CD4-positive, alpha-beta memory T cell (primary cell): ENCODE results near the gene OR13A1. TPM values are rescaled to one million over a fixed set of nuclear protein-coding genes. Genes with fewer than 3 reads are reported as not detected.
"Not testable (repeated sequence)": the region's sequence is repeated elsewhere in the genome, so short reads cannot be mapped to it uniquely, and the experiment has no call there.

Experiments used
- CTCF ChIA-PET: fragments of 350-600 bp; sonication (Branson Sonifier 250); formaldehyde crosslinking; loops from one replicate; lab custom pipeline; 2021; ENCODE audit warnings: inconsistent platforms; ENCODE audit not compliant: partially characterized antibody; lab: Charles Lee
- POLR2A ChIA-PET: fragments of 350-600 bp; sonication (Branson Sonifier 250); formaldehyde crosslinking; loops from one replicate; lab custom pipeline; 2021; ENCODE audit not compliant: partially characterized antibody; lab: Charles Lee
- DNase-seq, 5 donors: peaks; one replicate each; pipeline versions ENCODE4 v3.0.0 to v3.0.0-alpha.2; 2020 to 2022; ENCODE audit warnings: mixed read lengths in 1 of 5
- H3K27ac ChIP-seq: one replicate; pipeline ENCODE4 v1.7.0; 2013; ENCODE audit warnings: low read depth, low read length
- H3K27me3 ChIP-seq: 2 replicates; pipeline ENCODE4 v1.7.0; 2013; ENCODE audit warnings: mild to moderate bottlenecking, low read length, moderate library complexity; ENCODE audit not compliant: insufficient read depth
- H3K36me3 ChIP-seq: 2 replicates; pipeline ENCODE4 v1.7.0; 2013; ENCODE audit warnings: mild to moderate bottlenecking, low read length, moderate library complexity; ENCODE audit not compliant: insufficient read depth
- H3K4me1 ChIP-seq: 2 replicates; pipeline ENCODE4 v1.7.0; 2013; ENCODE audit warnings: mild to moderate bottlenecking, low read length, moderate library complexity; ENCODE audit not compliant: insufficient read depth
- H3K4me3 ChIP-seq, 2 donors: one replicate each; pipeline ENCODE4 v1.7.0; 2013; ENCODE audit warnings: low read length in 2 of 2, mild to moderate bottlenecking in 1 of 2
- H3K9me3 ChIP-seq, 2 donors: one replicate each; pipeline ENCODE4 v1.7.0; 2013; ENCODE audit warnings: low read length in 2 of 2, control low read depth in 1 of 2; ENCODE audit not compliant: control insufficient read depth in 1 of 2
- H3K27ac Mint-ChIP-seq, 7 donors: one replicate each; pipeline ENCODE4 v1.8.0; 2020 to 2021; ENCODE audit warnings: mixed read lengths in 7 of 7, mild to moderate bottlenecking in 6 of 7, inconsistent platforms in 3 of 7, moderate library complexity in 3 of 7
- H3K27me3 Mint-ChIP-seq, 2 donors: one replicate each; pipeline ENCODE4 v1.8.0; 2020 to 2021; ENCODE audit warnings: mixed read lengths in 2 of 2
- H3K36me3 Mint-ChIP-seq, 2 donors: one replicate each; pipeline ENCODE4 v1.8.0; 2020 to 2021; ENCODE audit warnings: mixed read lengths in 2 of 2, inconsistent platforms in 1 of 2, mild to moderate bottlenecking in 1 of 2
- H3K4me1 Mint-ChIP-seq, 4 donors: one replicate each; pipeline ENCODE4 v1.8.0; 2020 to 2021; ENCODE audit warnings: mixed read lengths in 4 of 4, mild to moderate bottlenecking in 1 of 4
- H3K4me3 Mint-ChIP-seq, 8 donors: one replicate each; pipeline ENCODE4 v1.8.0; 2020 to 2021; ENCODE audit warnings: mixed read lengths in 8 of 8, mild to moderate bottlenecking in 7 of 8, moderate library complexity in 6 of 8, inconsistent platforms in 3 of 8
- H3K9me3 Mint-ChIP-seq, 8 donors: one replicate each; pipeline ENCODE4 v1.8.0; 2020 to 2021; ENCODE audit warnings: mixed read lengths in 8 of 8, mild to moderate bottlenecking in 5 of 8, inconsistent platforms in 3 of 8, moderate library complexity in 1 of 8
- intact Hi-C: fragments of 100-400 bp; cut with micrococcal nuclease; formaldehyde crosslinking; loops from one replicate; pipeline ENCODE4 v1.15.1; 2023
- polyA plus RNA-seq, 2 donors: library from polyadenylated mRNA; unstranded; fragments of 300-500 nt; fragmentation: Illumina TruSeq; gene quantifications; one replicate each; pipeline ENCODE4 v1.2.3, GENCODE V29; 2021
- total RNA-seq, 2 experiments: library from RNA; stranded (reverse); gene quantifications; one replicate each; pipeline ENCODE4 v1.2.3, GENCODE V29; 2021

OR13A1 gene
- total and polyA plus RNA-seq, 4 experiments from 2014 or later = 0.55 TPM; not detected in 3

- H3K4me1 ChIP-seq = no peaks in the 10 kb centered on the region
- Mint-ChIP-seq H3K27me3 (peaks cover 0 to 2% of the 10 kb centered on the region in 2 donors), H3K4me3 (no peak overlapping the region), H3K27ac (no peak overlapping the region), H3K36me3 (no peaks in the 10 kb centered on the region), H3K4me1 (no peaks in the 10 kb centered on the region), H3K9me3 (peaks cover 0 to 6% (median 0%) of the 10 kb centered on the region in 8 donors)
- no peak for DNase-seq
- H3K27ac ChIP-seq = no peak overlapping the region
- intact Hi-C loops = no loop called here
- no peaks in the 10 kb centered on the region for H3K9me3 ChIP-seq
- ChIA-PET CTCF (no interaction called here), POLR2A (no interaction called here)
- H3K36me3 ChIP-seq = no peaks in the 10 kb centered on the region
- no peaks in the 10 kb centered on the region for H3K27me3 ChIP-seq
- H3K4me3 ChIP-seq = no peak overlapping the region
These were observed 28.4 kb downstream of the OR13A1 start for GRCh38 chr10:45286980-45287379.

DNA sequence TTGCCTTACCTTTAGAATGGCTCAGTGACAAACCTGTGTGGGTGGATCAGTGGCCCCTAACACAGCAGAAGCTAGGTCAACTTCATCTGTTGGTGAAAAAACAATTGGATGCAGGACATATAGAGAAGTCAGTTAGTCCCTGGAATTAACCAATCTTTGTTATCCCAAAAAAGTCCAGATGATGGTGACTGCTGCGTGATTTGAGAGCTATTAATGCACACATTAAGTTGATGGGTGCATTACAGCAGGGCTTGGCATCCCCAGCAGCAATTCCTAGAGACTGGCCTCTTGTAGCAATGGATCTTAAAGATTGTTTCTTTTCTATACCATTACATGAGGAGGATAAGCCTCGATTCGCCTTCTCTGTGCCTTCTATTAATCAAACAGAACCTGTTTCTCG, 33.3 kb downstream of the OR13A1 start:
- ChIA-PET CTCF (no interaction called here), POLR2A (interaction anchor here (1.1 kb wide), 1 partner anchor 148 kb away, joined by 3 read pairs; no protein-coding TSS in a partner anchor)

GRCh38 chr10:45280113-45280760, 35.2 kb downstream of the OR13A1 start:
- no peak for DNase-seq
- no peaks in the 10 kb centered on the region for H3K9me3 ChIP-seq
- intact Hi-C loops = no loop called here
- Mint-ChIP-seq H3K36me3 (no peaks in the 10 kb centered on the region), H3K27me3 (peaks cover 3% of the 10 kb centered on the region in 2 donors), H3K4me1 (no peaks in the 10 kb centered on the region), H3K9me3 (no peaks in the 10 kb centered on the region), H3K4me3 (no peak overlapping the region), H3K27ac (no peak overlapping the region)
- POLR2A ChIA-PET = no interaction called here
- H3K27me3 ChIP-seq = no peaks in the 10 kb centered on the region
- H3K36me3 ChIP-seq = no peaks in the 10 kb centered on the region
- H3K4me1 ChIP-seq = no peaks in the 10 kb centered on the region
- H3K27ac ChIP-seq = no peak overlapping the region
- no peak overlapping the region for H3K4me3 ChIP-seq
- CTCF ChIA-PET = no interaction called here

More for the DNA sequence above, 33.3 kb downstream of the OR13A1 start:
- H3K36me3 ChIP-seq = no peaks in the 10 kb centered on the region
- intact Hi-C loops = no loop called here
- H3K4me1 ChIP-seq = no peaks in the 10 kb centered on the region
- Mint-ChIP-seq H3K4me3 (no peak overlapping the region), H3K36me3 (no peaks in the 10 kb centered on the region), H3K27me3 (peaks cover 3% of the 10 kb centered on the region in 2 donors), H3K9me3 (peaks cover 0 to 3% (median 0%) of the 10 kb centered on the region in 8 donors), H3K27ac (no peak overlapping the region), H3K4me1 (no peaks in the 10 kb centered on the region)
- no peak overlapping the region for H3K4me3 ChIP-seq
- no peaks in the 10 kb centered on the region for H3K27me3 ChIP-seq
- no peaks in the 10 kb centered on the region for H3K9me3 ChIP-seq
- no peak for DNase-seq
- no peak overlapping the region for H3K27ac ChIP-seq

- H3K4me3 Mint-ChIP-seq = no peak overlapping the region
- H3K4me3 ChIP-seq = no peak overlapping the region
- no peaks in the 10 kb centered on the region for H3K9me3 Mint-ChIP-seq
- H3K4me1 Mint-ChIP-seq = no peaks in the 10 kb centered on the region
- no peaks in the 10 kb centered on the region for H3K36me3 ChIP-seq
- H3K27me3 ChIP-seq = no peaks in the 10 kb centered on the region
- no peak for DNase-seq
- no peaks in the 10 kb centered on the region for H3K4me1 ChIP-seq
- intact Hi-C loops = no loop called here
- POLR2A ChIA-PET = no interaction called here
- H3K27me3 Mint-ChIP-seq = peaks cover 3% of the 10 kb centered on the region in 2 donors
- H3K36me3 Mint-ChIP-seq = no peaks in the 10 kb centered on the region
- no peaks in the 10 kb centered on the region for H3K9me3 ChIP-seq
- CTCF ChIA-PET = no interaction called here
- H3K27ac Mint-ChIP-seq = no peak overlapping the region
- H3K27ac ChIP-seq = no peak overlapping the region
These were observed 35.7 kb downstream of the OR13A1 start for GRCh38 chr10:45279682-45280081.

DNA sequence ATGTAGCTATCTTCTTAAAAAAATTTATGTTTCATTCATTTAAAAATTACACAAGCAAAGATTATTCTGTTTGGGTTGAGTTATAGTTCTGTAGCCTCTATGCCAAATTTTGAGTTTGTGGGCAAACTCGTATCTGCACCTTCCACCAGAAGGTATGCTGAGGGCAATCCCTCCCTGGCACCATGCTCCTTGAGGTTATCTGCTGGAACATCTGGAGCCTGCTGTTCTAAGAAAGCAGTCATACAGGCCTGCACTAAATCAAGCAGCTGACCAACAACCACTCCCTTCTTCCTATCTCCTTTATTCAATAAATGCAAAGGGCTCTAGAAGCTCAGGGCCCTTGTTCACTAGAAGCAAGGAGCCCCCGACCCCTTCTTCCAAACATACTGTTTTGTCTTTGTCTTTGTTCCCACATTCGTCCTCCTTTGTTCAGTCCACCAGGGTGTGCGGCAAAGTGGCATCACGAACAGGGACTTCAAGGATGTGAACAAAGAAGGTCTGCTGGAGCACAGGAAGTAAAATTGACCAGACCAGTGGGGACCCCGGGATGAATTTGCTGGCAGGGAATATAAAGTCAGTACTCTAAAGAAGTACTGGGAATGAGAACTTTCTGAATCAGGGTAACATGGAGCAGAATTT, 36.4 kb downstream of the OR13A1 start:
- POLR2A ChIA-PET = no interaction called here

DNA sequence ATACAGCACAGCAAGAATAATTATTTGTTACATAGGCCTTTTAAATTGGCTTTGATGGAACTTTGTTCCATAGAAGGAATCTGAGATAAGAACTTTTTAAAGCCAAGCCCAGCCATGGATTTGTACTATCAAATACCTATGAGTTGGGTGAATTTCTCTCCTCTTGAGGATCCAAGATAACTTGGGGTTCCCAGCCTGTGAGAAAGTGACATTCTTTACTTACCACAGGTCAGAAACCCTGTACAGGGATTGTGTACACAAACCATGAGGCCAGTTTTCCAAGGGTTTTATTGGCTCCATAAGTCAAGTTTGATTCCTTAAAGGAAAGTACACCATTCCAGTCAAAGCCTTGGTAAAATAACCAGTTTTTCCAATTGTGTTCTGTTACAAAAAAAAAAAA, 39.3 kb downstream of the OR13A1 start:
- H3K4me1 ChIP-seq, H3K36me3 Mint-ChIP-seq, H3K27me3 ChIP-seq, H3K9me3 ChIP-seq, H3K27ac ChIP-seq, H3K36me3 ChIP-seq, H3K4me3 Mint-ChIP-seq, H3K4me3 ChIP-seq, DNase-seq, intact Hi-C loops, H3K4me1 Mint-ChIP-seq, CTCF ChIA-PET, POLR2A ChIA-PET, H3K27me3 Mint-ChIP-seq, H3K9me3 Mint-ChIP-seq, H3K27ac Mint-ChIP-seq: not testable (repeated sequence)

More for the DNA sequence above, 36.4 kb downstream of the OR13A1 start:
- H3K4me1 ChIP-seq = no peaks in the 10 kb centered on the region
- H3K9me3 Mint-ChIP-seq = no peaks in the 10 kb centered on the region
- no peaks in the 10 kb centered on the region for H3K27me3 ChIP-seq
- no peaks in the 10 kb centered on the region for H3K9me3 ChIP-seq
- CTCF ChIA-PET = no interaction called here
- H3K36me3 ChIP-seq = no peaks in the 10 kb centered on the region
- H3K36me3 Mint-ChIP-seq = no peaks in the 10 kb centered on the region
- H3K27me3 Mint-ChIP-seq = peaks cover 3% of the 10 kb centered on the region in 2 donors
- H3K27ac Mint-ChIP-seq = peak overlapping the region in 1 of 7 donors; percentile 55
- no peak overlapping the region for H3K4me3 ChIP-seq
- H3K27ac ChIP-seq = no peak overlapping the region
- no peak for DNase-seq
- H3K4me1 Mint-ChIP-seq = no peaks in the 10 kb centered on the region
- H3K4me3 Mint-ChIP-seq = no peak overlapping the region
- intact Hi-C loops = no loop called here

- no peak for DNase-seq
- Mint-ChIP-seq H3K4me1 (no peaks in the 10 kb centered on the region), H3K36me3 (no peaks in the 10 kb centered on the region), H3K9me3 (peaks cover 0 to 6% (median 0%) of the 10 kb centered on the region in 8 donors), H3K4me3 (no peak overlapping the region), H3K27me3 (peaks cover 0 to 7% of the 10 kb centered on the region in 2 donors), H3K27ac (no peak overlapping the region)
- no peaks in the 10 kb centered on the region for H3K36me3 ChIP-seq
- no peaks in the 10 kb centered on the region for H3K27me3 ChIP-seq
- ChIA-PET POLR2A (no interaction called here), CTCF (no interaction called here)
- intact Hi-C loops = no loop called here
- H3K9me3 ChIP-seq = no peaks in the 10 kb centered on the region
- H3K4me3 ChIP-seq = no peak overlapping the region
- no peaks in the 10 kb centered on the region for H3K4me1 ChIP-seq
- H3K27ac ChIP-seq = no peak overlapping the region
These were observed 41.0 kb downstream of the OR13A1 start for GRCh38 chr10:45274364-45274763.
